GM20431 (cell line): ENCODE data around the gene WNT9B.

Experiments
- in situ Hi-C: fragments of 300-500 bp; cut with MseI, MboI; formaldehyde crosslinking; loops from one replicate; pipeline ENCODE4 v1.15.0; 2020; ENCODE audit warnings: low sequenced_read_pairs; ENCODE audit not compliant: unreplicated experiment

Gene WNT9B

DNA sequence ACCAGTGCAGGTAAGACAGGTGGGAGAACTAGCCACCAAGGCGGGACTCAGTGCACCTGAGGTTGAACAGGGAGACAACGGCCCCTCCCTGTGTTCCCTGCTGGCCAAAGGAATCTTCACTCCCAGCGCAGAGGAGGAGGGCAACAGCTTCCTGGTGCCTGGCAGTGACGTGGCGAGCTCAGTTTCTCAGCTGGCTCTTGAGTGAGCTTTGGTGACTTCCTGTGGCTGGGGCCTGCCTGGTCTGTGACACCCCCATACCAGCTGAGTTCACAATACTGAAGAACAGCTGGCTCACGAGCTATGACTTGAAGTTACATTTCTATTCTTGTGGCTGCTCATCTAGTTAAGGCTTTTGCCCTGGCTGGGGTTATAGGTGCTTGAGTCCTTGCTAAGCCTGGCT lies 26.1 kb downstream of the WNT9B start:
- in situ Hi-C loops: no loop called here

DNA sequence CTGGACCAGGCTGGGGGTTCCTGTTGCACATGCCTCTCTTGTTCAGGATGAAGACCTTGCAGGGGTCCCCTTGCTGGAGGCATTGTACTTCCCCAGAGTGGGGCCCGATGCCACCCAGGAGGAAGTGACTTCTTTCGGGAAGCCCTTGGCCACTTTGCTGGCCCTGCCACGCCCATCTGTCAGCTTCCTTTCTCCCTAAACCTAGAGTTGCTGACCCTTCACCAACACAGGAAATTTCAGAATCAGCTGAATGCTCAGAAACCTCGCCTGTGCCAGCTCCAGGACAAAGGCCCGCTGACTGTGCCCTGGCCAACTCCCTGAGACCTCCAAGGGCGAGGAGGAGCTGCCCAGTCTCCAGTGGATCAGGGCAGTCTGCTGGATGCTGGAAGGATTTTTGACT lies 26.7 kb downstream of the WNT9B start:
- in situ Hi-C loops: no loop called here

DNA sequence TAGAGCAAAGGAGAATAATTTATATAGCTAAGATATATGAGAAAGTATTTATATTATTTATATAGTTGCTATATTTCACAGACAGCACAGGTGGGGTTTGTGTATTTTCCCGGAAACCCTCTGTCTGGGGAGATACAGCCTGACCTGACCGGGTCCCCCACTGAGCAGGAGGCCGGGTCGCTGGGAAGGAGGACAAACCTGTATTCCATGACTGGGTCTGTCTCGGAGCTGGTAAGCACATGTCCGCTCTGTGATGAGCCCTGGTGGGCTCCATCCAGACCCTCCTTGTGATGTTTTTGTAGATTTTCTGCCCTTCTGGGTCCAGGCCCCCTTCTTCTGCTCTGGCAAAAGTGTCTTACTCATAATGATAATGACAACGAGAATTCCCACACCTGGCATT lies 27.7 kb downstream of the WNT9B start:
- in situ Hi-C loops: no loop called here

DNA sequence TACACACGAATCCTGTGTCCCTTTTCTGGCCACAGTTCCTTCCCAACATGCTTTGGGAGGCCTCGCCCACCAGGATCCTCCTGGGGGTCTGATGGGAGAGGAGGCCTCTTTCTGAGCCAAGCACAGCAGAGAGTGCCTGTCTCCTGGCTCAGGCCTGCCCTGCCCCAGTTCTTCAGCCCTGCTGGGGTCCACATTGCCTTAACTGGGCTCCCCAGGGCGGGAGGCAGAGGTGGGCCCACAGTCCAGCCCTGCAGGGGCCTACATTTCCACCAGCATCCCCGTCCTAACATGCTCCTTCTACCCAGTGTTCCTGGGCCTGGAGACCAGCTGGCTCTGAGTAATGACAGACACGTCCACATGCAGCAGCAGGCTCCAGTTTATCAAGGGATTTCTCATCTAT lies 29.6 kb downstream of the WNT9B start:
- in situ Hi-C loops: no loop called here

DNA sequence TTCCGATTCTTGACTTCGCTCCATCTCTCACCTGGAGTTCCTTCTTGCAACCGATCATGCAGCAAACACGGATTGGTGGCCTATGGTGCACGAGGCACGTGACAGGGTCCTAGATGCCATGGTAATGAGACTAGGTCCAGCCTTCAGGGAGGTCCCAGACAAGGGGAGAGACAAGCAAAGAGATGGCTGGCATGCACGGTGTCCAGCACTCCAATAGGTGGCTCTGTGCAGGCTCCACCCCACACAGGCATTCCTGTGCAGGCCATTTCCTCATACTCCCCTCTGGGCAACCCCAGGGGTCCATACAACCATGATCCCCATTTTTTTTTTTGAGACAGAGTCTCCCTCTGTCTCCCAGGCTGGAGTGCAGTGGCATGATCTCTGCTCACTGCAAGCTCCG lies 31.3 kb downstream of the WNT9B start:
- in situ Hi-C loops: no loop called here

DNA sequence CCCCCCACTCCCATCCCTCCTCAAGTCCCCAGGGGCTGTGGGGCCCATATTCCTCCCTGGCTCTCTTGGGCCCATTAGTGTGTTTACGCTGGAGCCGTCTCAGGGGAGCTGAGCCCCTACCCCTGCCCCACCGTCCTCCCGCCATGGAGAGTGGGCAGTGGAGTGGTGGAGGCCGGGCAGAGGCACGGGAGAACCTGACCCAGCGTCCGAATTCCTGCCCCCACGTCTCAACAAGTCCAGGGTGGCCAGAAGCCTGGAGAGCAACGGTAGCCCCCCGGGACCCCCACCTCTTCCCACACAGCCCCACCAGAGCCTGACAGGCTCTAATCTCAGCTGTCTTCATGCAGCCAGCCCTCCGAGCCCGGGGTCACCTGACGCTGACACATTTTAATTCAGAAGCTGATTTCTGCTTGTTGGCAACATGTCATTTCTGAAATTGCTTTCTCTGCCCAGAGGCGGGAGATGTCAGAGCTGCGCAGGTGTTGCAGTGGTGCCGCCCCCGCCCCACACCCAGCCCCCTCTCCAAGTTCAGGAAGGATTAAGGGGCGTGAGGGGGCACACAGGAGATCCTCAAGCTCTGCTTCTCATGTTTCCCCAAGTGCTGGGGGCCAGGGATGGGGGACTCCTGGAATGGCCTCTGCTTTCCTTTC lies 32.6 kb downstream of the WNT9B start:
- in situ Hi-C loops: no loop called here

DNA sequence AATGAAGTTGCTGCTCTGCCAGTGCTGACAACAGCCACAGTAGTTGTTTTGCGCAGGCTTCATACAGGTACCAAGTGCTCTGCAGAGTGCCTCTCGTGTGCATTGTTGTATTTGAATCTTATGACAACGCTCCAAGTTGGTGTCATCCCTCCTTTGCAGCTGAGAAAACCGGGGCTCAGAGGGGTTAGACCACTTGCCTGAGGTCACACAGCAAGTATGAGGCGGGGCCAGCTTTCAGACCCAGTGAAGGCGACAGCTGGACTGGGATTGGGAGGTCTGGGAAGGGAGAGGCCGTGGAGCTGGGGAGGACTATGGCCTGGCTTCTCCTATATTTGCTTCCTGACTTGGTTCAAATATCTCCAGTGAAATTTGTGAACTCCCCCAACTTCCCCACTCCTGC lies 33.2 kb downstream of the WNT9B start:
- in situ Hi-C loops: no loop called here

DNA sequence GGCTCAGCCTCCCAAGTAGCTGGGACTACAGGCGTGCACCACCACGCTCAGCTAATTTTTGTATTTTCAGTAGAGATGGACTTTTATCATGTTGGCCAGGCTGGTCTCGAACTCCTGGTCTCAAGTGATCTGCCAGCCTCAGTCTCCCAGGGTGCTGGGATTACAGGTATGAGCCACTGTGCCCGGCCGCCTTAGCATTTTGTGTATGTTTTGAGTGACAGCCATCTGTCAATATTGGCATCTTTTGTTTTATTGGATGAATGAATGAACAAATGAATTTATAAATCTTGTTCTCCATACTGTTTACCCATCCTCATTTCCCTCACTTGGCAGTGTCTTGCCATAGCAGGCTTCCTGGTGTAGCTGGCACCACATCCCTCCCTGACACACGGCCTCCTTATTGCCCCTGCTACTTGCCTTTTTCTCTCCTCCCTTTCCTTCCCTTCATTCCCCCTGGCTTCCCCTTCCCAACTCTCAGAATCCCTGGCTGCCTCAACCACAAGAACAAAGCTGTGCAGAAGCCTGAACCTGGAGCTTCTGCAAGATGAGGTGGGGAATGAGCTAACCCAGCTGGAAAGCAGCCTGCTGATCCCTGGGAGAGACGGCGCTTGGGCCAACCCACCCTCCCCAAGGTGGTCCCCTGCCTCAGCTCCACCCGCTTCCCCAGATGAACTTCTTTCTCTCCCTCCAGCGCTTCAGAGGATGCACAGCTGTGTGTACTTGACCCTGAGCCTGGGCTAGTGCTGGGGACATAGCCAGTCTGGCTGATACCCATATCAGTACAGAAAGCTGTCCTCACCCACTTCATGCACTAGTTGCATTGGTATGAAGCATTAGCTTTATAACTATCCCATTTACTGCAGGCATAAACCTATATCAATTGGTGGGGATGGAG lies 34.3 kb downstream of the WNT9B start:
- in situ Hi-C loops: no loop called here

DNA sequence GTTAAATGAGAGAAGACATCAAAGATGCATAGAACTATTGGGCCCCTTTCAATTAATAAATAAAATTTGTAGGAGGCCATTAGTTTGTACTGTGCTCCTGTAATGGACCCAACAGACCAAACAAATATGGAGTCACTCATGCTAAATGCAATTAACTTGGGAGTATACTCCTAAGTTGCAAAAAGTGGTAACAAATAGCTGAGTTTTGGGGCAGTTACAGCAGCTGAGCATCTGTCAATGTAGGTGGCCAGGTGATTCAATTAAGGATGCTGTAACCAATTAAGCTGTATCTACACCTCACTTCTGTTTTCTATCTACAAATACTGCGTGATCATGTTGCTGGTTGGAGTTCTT lies 34.9 kb downstream of the WNT9B start:
- in situ Hi-C loops: no loop called here

DNA sequence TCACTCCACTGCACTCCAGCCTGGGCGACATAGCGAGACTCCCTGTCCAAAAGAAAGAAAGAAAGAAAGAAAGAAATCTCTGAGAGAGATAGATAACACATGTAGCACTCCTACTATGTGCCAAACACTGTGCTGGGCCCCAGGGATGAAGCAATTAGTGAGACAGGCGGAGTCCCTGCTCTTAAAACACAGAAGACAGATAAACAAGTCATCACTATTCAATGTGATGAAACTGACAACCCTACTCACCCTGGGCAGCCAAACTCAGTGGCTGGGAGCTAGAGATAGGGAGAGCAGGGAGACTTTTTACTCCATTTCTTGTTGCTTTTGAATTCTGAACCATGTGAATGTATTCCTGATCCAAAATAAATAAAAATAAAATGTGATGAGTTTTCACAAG lies 36.3 kb downstream of the WNT9B start:
- in situ Hi-C loops: no loop called here

DNA sequence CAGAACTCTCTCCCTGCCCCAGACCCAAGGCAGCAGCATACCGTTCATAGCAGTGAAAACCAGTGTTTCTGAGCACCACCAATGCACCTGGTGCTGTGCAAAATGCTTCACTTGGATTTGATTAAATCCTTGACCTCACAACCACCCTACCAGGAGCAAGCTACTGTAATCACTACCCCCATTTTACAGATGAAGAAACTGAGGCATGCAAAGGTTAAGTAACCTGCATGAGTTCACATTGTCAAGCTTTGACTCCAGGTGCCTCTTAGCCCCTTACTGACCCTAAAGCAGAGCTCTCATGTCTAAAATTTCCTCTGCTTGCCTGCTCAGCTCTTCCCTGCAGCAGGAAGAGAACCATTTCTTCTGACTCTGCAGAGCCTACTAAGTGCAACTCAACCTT lies 37.3 kb downstream of the WNT9B start:
- in situ Hi-C loops: no loop called here

DNA sequence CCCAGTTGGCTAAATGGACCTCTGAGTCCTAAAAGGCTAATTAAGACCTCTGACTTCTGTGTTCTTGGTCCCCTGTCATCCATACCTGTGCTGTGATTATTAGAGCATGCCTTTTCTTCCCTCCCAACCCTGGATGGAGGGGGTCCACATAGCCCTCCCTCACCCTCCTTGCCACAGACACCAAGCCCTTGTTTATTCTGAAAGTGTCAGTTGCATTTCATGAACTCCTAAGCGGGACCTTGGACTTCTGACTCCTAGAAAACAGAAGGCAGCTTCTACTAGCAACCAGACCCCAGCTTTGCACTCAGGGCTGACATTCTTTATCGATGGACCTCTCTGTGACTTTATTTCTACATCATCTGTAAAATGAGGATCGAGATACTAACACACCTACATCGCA lies 38.1 kb downstream of the WNT9B start:
- in situ Hi-C loops: no loop called here

DNA sequence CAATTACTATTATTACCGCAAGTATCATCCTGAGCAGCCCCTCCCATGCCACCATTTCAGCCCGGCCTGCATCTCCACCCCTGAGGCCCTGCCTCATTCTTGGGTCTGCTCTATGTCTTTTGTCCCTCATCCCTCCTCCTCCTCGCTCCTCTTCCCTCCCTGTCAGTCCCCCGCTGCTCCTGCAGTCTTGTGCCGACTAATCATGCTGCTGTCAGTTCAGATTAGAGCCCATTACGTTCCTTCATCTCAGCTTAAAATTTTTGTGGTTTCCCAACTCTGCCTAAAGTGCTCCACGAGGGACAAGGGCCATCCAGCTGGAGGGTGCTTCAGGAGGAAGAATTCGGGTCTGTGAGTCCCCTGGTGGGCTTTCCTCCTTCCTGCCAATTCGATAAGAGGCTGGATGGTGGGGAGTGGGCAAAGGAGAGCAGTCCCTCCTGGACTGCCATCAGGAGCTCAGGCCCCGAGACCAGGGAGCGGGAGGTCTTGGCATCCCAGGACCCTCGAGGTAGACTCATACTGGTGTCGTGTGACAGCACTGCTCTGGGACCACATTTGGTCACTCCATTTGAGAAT lies 38.7 kb downstream of the WNT9B start:
- in situ Hi-C loops: no loop called here

DNA sequence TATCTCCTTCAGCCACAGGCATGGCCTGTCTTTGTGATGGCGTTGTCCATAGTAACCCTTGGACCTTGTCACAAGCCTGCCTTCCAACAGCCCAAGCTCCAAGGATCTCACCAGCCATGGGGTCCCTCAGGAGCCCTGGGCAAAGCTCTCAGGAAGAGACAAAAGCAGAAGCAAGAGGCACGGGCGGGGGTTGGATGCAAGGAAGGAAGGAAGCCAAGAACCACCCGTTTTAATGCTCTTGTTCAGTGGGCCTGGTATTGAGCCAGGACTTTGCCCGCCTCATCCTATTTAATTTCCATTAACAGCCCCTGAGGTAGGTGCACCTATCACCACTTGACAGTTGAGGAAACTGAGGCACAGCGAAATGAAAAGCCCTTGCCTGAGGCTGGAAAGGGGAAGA lies 39.3 kb downstream of the WNT9B start:
- in situ Hi-C loops: no loop called here

DNA sequence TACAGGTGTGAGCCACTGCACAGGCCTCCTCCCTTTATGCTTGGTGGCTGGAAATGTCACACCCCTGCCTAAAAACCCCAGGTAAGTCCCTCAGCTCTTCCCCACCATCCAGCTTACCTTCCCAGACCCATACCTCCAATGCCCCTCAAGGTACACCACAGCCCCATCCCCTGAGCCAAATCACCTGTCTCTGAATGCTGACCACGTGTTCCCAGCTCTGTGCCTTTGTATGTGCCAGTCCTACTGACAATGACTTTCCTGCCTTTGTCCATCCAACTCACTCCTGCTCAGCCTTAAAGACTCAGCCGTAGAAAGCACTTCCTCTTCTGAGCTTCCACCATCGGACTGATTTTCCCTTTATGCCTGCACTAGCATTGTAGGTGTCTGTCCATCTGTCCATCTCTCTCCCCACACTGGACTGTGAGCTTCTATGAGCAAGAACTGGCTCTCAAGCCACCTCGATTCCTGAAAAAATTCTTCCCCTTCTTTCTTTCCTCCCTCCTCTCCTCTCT lies 40.9 kb downstream of the WNT9B start:
- in situ Hi-C loops: no loop called here

DNA sequence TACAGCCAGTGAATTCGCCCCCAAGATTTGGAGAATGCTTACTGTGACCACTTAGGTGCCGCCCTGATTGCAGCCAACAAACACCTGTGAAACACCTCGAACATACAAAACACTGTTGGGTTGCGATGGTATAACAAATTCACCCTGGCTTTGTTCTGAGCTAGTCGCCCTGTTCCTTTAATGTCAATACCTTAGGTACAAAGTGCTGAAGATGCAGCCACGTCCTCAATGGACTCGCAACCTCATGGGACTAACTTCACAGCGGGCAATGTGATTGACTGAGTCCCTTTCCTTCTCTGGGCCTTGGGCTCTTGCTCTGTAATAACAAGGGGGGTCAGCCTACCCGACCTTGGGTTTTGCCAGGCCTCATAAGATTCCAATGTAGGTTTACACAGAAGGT lies 42.6 kb downstream of the WNT9B start:
- in situ Hi-C loops: no loop called here

DNA sequence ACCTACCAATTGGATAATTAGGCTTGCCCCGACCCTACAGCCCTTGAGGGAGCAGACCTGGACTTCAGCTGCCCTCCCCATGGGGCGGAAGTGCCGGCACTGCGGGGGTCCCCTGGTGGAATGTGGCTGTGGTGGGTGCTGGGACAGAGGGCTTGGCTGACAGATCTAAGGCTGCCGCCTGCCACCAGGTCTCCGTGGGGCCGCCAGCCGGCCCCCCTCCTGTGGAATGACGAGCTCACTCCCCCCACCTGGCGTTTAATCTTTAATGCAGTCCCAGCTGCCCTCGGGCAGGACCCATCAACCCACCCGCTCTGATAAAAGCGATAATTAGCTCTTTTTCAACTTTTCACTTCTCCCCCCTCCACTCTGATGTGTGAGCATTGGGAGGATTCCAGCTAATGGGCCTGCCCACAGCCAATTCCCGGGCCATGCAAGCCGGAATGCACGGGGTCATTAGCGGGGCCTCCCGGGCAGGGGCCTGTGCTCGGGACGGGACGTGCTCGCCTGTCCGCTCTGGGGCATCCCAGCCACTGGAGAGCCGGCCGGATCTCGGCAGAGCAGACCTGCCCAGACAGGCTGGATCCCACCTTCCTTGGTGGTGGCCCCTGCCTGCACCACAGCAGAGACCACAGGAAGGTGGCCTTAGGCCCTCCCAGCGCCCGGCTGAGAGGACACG lies 43.2 kb downstream of the WNT9B start:
- in situ Hi-C loops: no loop called here

DNA sequence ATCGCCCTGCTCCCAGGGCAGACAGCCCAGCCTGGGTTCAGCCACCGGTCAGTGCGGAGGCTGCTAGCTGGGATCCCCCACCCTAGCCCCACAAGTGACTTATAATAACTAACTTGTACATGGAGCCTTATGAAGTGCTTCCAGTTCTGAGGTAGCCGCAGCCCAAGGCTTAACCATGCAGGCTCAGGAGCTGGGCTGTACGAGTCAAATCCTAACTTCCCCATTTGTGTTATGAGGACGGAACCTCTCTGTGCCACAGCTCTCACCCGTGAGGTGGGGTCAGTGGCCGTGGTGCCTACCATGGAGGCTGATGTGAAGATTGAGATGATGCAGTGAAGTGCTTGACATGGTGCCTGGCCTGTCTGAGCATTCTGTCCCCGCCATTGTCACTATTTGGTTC lies 43.8 kb downstream of the WNT9B start:
- in situ Hi-C loops: no loop called here

DNA sequence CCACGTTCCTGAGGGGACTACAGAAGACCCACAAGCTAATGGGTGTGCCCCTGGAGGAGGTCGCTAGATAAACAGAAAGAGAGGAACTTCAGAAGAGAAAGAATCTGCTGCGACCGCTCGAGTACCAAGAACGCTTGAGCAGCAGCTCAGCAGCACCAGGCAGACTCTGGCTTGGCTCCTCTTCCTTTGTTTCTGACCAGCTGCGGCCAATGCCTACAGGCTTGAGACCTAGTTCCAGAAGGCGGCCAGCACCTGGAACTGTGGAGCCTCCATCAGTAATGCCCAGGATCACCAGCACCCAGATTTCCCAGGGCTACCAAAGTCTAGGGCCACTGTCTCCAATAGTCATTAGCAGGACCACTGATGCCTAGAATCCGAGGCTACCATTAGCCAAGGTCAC lies 45.6 kb downstream of the WNT9B start:
- in situ Hi-C loops: no loop called here

DNA sequence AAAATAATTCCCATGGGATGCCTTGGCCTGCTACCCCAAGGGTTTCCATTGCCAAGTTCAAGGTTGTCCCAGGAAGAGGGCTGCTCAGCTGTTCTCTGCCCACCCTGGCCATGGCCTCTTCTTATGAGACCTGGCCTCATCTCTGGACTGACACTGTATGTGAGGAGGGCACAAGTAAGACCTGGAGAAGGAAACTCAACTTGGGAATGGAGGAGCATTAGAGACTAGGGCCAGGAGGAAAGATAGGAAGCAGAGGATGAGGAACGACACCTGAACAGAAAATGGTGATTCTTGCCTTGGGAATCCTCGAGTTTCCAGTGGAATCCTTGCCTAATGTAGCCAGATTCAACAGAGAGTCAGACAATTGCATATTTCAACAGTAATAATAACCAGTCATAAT lies 47.0 kb downstream of the WNT9B start:
- in situ Hi-C loops: no loop called here

DNA sequence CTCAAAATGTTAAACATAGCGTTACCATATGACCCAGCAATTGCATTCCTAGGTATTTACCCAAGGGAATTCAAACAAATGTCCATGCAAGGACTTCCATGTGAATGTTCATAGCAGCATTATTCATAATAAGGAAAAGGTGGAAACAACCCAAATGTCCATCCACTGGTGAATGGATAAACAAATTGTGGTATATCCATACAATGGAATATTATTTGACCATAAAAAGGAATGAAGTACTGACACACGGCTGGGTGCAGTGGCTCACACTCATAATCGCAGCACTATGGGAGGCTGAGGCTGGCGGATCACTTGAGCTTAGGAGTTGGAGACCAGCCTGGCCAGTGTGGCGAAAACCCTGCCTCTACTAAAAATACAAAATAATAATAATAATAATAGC lies 47.5 kb downstream of the WNT9B start:
- in situ Hi-C loops: no loop called here
